HepG2 (cell line): ENCODE results near the gene CORO7. TPM values are rescaled to one million over a fixed set of nuclear protein-coding genes. Genes with fewer than 3 reads are reported as not detected.

ENCODE experiments used
- CCAR2 ChIP-seq: fragments of 200-400 bp; formaldehyde crosslinking; optimal IDR thresholded peaks from 2 replicates; pipeline ENCODE3; 2018; ENCODE audit warnings: low read depth, mild to moderate bottlenecking, low read length, moderate library complexity
- ERF ChIP-seq: IDR thresholded peaks from 2 replicates; pipeline ENCODE4 v1.6.1; 2018; ENCODE audit warnings: missing biosample characterization, missing genetic modification reagents
- GATAD2A ChIP-seq: IDR thresholded peaks from 2 replicates; pipeline ENCODE4 v1.6.1; 2016
- HES4 ChIP-seq: sonication (generic); formaldehyde crosslinking; IDR thresholded peaks from 2 replicates; pipeline ENCODE4 v1.9.0; 2021; ENCODE audit warnings: mild to moderate bottlenecking, missing genetic modification reagents, borderline replicate concordance
- HNRNPUL1 ChIP-seq: fragments of 200-400 bp; formaldehyde crosslinking; IDR thresholded peaks from 2 replicates; pipeline ENCODE4 v1.6.1; 2017; ENCODE audit warnings: low read depth, mild to moderate bottlenecking, low read length, moderate library complexity
- KDM6A ChIP-seq: IDR thresholded peaks from 2 replicates; pipeline ENCODE4 v1.6.1; 2016; ENCODE audit warnings: low read depth
- RFX5 ChIP-seq: IDR thresholded peaks from 2 replicates; pipeline ENCODE4 v1.6.1; 2011; ENCODE audit warnings: low read depth, low read length, improper control_type of control experiment
- SMYD3 ChIP-seq: sonication (generic); formaldehyde crosslinking; IDR thresholded peaks from 2 replicates; pipeline ENCODE4 v1.8.1; 2023; ENCODE audit warnings: mild to moderate bottlenecking, missing genetic modification reagents
- TOE1 ChIP-seq: sonication (generic); formaldehyde crosslinking; IDR thresholded peaks from 2 replicates; pipeline ENCODE4 v1.4.0; 2020; ENCODE audit warnings: mild to moderate bottlenecking, missing genetic modification reagents
- ZBTB42 ChIP-seq: sonication (generic); formaldehyde crosslinking; IDR thresholded peaks from 2 replicates; pipeline ENCODE4 v1.5.0; 2020; ENCODE audit warnings: mild to moderate bottlenecking, missing genetic modification reagents
- ZFP36 ChIP-seq: fragments of 150-350 bp; IDR thresholded peaks from 2 replicates; pipeline ENCODE4 v1.6.1; 2018; ENCODE audit warnings: borderline replicate concordance, low read length, low read depth; ENCODE audit not compliant: partially characterized antibody
- ZNF343 ChIP-seq: sonication (generic); formaldehyde crosslinking; IDR thresholded peaks from 2 replicates; pipeline ENCODE4 v1.4.0; 2020; ENCODE audit warnings: mild to moderate bottlenecking, missing genetic modification reagents
- ZNF629 ChIP-seq: sonication (generic); formaldehyde crosslinking; conservative IDR thresholded peaks from 2 replicates; pipeline ENCODE4 v1.5.0; 2020; ENCODE audit warnings: missing genetic modification reagents
- ZNF670 ChIP-seq: sonication (generic); formaldehyde crosslinking; IDR thresholded peaks from 2 replicates; pipeline ENCODE4 v1.8.0; 2022; ENCODE audit warnings: mild to moderate bottlenecking, missing genetic modification reagents, borderline replicate concordance
- ZNF746 ChIP-seq: sonication (generic); formaldehyde crosslinking; IDR thresholded peaks from 2 replicates; pipeline ENCODE4 v1.8.0; 2022; ENCODE audit warnings: mild to moderate bottlenecking, missing genetic modification reagents
- ZNF761 ChIP-seq: sonication (generic); formaldehyde crosslinking; conservative IDR thresholded peaks from 2 replicates; pipeline ENCODE4 v1.4.0; 2020; ENCODE audit warnings: mild to moderate bottlenecking, missing genetic modification reagents
- ZNF788 ChIP-seq: sonication (generic); formaldehyde crosslinking; IDR thresholded peaks from 2 replicates; pipeline ENCODE4 v1.5.0; 2020; ENCODE audit warnings: mild to moderate bottlenecking, missing genetic modification reagents, borderline replicate concordance
- polyA plus RNA-seq, 8 experiments: library from polyadenylated mRNA; depleted of rRNA in 3 of 8; stranded (reverse) in 7 of 8; unstranded in 1 of 8; fragments of >200 nt; fragmentation: Illumina TruSeq in 4 of 8; extraction: Trizol in 4 of 8; gene quantifications; 2 replicates each; pipeline versions ENCODE4 v1.2.1 to v1.2.3, GENCODE V29; 2011 to 2016; ENCODE audit warnings: low read depth in 4 of 8, missing spikeins in 1 of 8, mixed read lengths in 1 of 8; ENCODE audit not compliant: insufficient read depth in 1 of 8
- total RNA-seq, 5 experiments: library from RNA; depleted of rRNA; stranded (reverse); fragments of >200 nt; fragmentation: Illumina TruSeq; extraction: Trizol; gene quantifications; 2 replicates each; pipeline ENCODE4 v1.2.3, GENCODE V29; 2016; ENCODE audit warnings: low read depth in 1 of 5
- TF ChIP-seq, protein P1 (sequence below): fragments of 450-650 bp; IDR thresholded peaks from 2 replicates; pipeline ENCODE4 v1.6.1; 2016
- TF ChIP-seq, protein P2 (sequence below): IDR thresholded peaks from 2 replicates; pipeline ENCODE4 v1.6.1; 2012; ENCODE audit warnings: low read depth, low read length, improper control_type of control experiment
- TF ChIP-seq, protein P3 (sequence below), 2 experiments: IDR thresholded peaks; 2 replicates each; pipeline ENCODE4 v1.6.1; 2011 to 2012; ENCODE audit warnings: low read length in 2 of 2, borderline replicate concordance in 1 of 2, low read depth in 1 of 2, mild to moderate bottlenecking in 1 of 2, moderate library complexity in 1 of 2
- TF ChIP-seq, protein P4 (sequence below): sonication (generic); formaldehyde crosslinking; IDR thresholded peaks from 2 replicates; pipeline ENCODE4 v1.8.0; 2022; ENCODE audit warnings: missing genetic modification reagents, mild to moderate bottlenecking, inconsistent platforms, borderline replicate concordance

The CORO7 gene
- total and polyA plus RNA-seq, 2 of the 13 experiments (the other 11 are each of a cell fraction or from before 2014, with no cell fraction given) = 9.9 to 14.3 TPM

DNA sequence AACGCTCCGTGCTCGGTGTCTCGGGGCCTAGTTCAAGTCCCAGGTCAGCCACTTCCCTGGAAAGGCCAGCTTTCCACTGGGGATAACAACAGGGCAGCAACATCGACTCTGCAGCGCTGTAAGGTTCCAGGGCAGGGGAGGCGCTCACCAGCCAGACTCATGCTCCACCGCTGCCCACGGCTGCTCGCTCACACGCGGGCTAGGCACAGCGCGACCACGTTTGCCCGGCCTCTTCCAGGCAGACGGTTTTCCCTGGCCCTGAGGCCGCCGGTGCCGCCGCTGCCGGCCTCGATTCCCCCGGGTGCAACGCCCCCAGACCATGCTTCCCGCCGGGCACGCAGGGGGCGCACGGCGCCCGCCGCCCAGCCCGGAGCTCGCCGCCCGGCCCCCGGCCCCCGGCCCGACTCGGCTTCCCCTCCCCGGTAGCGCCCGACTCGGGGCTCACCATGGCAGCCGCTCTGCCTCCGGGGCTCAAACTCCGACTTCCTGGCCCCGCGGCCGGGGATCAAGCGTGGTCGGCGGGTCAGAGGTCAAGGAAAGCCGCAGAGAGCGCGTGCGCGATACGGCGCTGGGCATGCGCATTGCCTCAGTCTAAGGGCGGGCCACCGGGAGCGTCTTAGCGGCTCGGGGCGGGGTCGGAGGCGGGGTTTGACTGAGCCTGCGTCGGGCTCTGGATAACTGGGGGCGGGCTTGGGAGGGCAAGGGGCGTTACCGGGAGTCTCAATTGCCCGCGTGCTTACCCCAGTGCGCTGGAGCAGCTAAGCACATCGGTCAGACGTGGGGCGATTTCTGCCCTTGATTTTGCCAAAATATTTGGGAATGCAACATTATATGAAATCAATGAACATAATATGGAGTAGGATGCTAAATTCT is 65.4 kb downstream of the CORO7 start, which contains the start of gene PAM16 (continued):
- no peak for TF ChIP-seq CCAR2
- peak; percentile 44 for TF ChIP-seq ERF
- TF ChIP-seq ZNF746 = no peak; the same call in 1 of the 2 replicates
- TF ChIP-seq, protein P1, sequence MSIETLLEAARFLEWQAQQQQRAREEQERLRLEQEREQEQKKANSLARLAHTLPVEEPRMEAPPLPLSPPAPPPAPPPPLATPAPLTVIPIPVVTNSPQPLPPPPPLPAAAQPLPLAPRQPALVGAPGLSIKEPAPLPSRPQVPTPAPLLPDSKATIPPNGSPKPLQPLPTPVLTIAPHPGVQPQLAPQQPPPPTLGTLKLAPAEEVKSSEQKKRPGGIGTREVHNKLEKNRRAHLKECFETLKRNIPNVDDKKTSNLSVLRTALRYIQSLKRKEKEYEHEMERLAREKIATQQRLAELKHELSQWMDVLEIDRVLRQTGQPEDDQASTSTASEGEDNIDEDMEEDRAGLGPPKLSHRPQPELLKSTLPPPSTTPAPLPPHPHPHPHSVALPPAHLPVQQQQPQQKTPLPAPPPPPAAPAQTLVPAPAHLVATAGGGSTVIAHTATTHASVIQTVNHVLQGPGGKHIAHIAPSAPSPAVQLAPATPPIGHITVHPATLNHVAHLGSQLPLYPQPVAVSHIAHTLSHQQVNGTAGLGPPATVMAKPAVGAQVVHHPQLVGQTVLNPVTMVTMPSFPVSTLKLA = peak; percentile 46; the same call in 1 of the 2 replicates
- no peak for TF ChIP-seq ZNF343 (CRISPR knock-in tag)
- peak; percentile 36 for TF ChIP-seq GATAD2A (CRISPR knock-in tag)
- TF ChIP-seq ZFP36 = no peak
- TF ChIP-seq, protein P2, sequence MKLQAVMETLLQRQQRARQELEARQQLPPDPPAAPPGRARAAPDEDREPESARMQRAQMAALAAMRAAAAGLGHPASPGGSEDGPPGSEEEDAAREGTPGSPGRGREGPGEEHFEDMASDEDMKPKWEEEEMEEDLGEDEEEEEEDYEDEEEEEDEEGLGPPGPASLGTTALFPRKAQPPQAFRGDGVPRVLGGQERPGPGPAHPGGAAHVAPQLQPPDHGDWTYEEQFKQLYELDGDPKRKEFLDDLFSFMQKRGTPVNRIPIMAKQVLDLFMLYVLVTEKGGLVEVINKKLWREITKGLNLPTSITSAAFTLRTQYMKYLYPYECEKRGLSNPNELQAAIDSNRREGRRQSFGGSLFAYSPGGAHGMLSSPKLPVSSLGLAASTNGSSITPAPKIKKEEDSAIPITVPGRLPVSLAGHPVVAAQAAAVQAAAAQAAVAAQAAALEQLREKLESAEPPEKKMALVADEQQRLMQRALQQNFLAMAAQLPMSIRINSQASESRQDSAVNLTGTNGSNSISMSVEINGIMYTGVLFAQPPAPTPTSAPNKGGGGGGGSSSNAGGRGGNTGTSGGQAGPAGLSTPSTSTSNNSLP = no peak
- TF ChIP-seq HES4 (CRISPR knock-in tag) = peak; percentile 82; the same call in 1 of the 2 replicates
- no peak for TF ChIP-seq HNRNPUL1
- TF ChIP-seq ZNF761 (CRISPR knock-in tag) = no peak
- TF ChIP-seq KDM6A (CRISPR knock-in tag) = no peak
- TF ChIP-seq ZNF788 = peak; percentile 58; the same call in 1 of the 2 replicates
- no peak for TF ChIP-seq RFX5
- TF ChIP-seq ZNF670 (CRISPR knock-in tag) = no peak
- no peak for TF ChIP-seq TOE1 (CRISPR knock-in tag)
- TF ChIP-seq, protein P3, sequence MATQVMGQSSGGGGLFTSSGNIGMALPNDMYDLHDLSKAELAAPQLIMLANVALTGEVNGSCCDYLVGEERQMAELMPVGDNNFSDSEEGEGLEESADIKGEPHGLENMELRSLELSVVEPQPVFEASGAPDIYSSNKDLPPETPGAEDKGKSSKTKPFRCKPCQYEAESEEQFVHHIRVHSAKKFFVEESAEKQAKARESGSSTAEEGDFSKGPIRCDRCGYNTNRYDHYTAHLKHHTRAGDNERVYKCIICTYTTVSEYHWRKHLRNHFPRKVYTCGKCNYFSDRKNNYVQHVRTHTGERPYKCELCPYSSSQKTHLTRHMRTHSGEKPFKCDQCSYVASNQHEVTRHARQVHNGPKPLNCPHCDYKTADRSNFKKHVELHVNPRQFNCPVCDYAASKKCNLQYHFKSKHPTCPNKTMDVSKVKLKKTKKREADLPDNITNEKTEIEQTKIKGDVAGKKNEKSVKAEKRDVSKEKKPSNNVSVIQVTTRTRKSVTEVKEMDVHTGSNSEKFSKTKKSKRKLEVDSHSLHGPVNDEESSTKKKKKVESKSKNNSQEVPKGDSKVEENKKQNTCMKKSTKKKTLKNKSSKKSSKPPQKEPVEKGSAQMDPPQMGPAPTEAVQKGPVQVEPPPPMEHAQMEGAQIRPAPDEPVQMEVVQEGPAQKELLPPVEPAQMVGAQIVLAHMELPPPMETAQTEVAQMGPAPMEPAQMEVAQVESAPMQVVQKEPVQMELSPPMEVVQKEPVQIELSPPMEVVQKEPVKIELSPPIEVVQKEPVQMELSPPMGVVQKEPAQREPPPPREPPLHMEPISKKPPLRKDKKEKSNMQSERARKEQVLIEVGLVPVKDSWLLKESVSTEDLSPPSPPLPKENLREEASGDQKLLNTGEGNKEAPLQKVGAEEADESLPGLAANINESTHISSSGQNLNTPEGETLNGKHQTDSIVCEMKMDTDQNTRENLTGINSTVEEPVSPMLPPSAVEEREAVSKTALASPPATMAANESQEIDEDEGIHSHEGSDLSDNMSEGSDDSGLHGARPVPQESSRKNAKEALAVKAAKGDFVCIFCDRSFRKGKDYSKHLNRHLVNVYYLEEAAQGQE (IDR thresholded peaks at IDR 0.05; ENCODE audit: borderline replicate concordance in 1 of 2, low read depth in 1 of 2, low read length in 2 of 2) = no peak
- TF ChIP-seq ZNF629 (CRISPR knock-in tag) = no peak
- no peak for TF ChIP-seq ZBTB42 (CRISPR knock-in tag)
- TF ChIP-seq SMYD3 (CRISPR knock-in tag) = no peak
- TF ChIP-seq, protein P4, sequence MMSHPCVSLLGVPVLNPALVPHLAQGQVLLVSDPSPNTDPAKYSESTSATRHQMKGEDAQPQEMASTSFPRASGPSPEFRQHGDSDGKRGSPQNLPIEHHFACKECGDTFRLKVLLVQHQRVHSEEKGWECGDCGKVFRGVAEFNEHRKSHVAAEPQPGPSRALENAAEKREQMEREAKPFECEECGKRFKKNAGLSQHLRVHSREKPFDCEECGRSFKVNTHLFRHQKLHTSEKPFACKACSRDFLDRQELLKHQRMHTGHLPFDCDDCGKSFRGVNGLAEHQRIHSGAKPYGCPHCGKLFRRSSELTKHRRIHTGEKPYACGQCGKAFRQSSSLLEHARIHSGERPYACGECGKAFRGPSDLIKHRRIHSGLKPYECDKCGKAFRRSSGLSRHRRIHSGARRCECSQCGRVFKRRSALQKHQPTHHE (CRISPR knock-in tag) = no peak
